Activated CD4-positive, alpha-beta T cell treated with anti-CD3 and anti-CD28 coated beads, Interleukin-2, amount 10 ng/mL, durations not matched to agents 7 days and 5 days (primary cell): Measurements from ENCODE around the gene MUC3A. TPM values are rescaled to one million over a fixed set of nuclear protein-coding genes. Genes with fewer than 3 reads are reported as not detected.
"Not testable (repeated sequence)": the region's sequence is repeated elsewhere in the genome, so short reads cannot be mapped to it uniquely, and the experiment has no call there.

ENCODE experiments used
- CTCF ChIA-PET: fragments of 350-600 bp; sonication (Branson Sonifier 250); formaldehyde crosslinking; loops from one replicate; lab custom pipeline; 2021; ENCODE audit warnings: antibody characterized with exemption; lab: Charles Lee
- POLR2A ChIA-PET: fragments of 350-600 bp; sonication (Branson Sonifier 250); formaldehyde crosslinking; loops from one replicate; lab custom pipeline; 2021; ENCODE audit warnings: antibody characterized with exemption; lab: Charles Lee
- DNase-seq: peaks from one replicate; pipeline ENCODE4 v3.0.0-alpha.2; 2020
- H3K27ac Mint-ChIP-seq: one replicate; pipeline ENCODE4 v1.8.0; 2021; ENCODE audit warnings: mild to moderate bottlenecking, moderate library complexity, mixed read lengths
- H3K27me3 Mint-ChIP-seq: one replicate; pipeline ENCODE4 v1.8.0; 2021; ENCODE audit warnings: mixed read lengths
- H3K36me3 Mint-ChIP-seq: one replicate; pipeline ENCODE4 v1.8.0; 2021; ENCODE audit warnings: low read depth, mixed read lengths
- H3K4me1 Mint-ChIP-seq: one replicate; pipeline ENCODE4 v1.8.0; 2021; ENCODE audit warnings: mixed read lengths
- H3K4me3 Mint-ChIP-seq: one replicate; pipeline ENCODE4 v1.8.0; 2021; ENCODE audit warnings: mild to moderate bottlenecking, moderate library complexity, mixed read lengths
- H3K9me3 Mint-ChIP-seq: one replicate; pipeline ENCODE4 v1.8.0; 2021; ENCODE audit warnings: mixed read lengths
- total RNA-seq, 2 experiments: library from RNA; stranded (reverse); gene quantifications; one replicate each; pipeline ENCODE4 v1.2.3, GENCODE V29; 2021

The MUC3A gene
- total RNA-seq, 2 experiments from 2014 or later = not detected

- H3K4me3 Mint-ChIP-seq = no peak overlapping the region
- ChIA-PET POLR2A (no interaction called here), CTCF (no interaction called here)
- H3K4me1 Mint-ChIP-seq = no peaks in the 10 kb centered on the region
- peaks cover 9% of the 10 kb centered on the region for H3K27me3 Mint-ChIP-seq
- no peaks in the 10 kb centered on the region for H3K9me3 Mint-ChIP-seq
- no peak overlapping the region for H3K27ac Mint-ChIP-seq
- no peaks in the 10 kb centered on the region for H3K36me3 Mint-ChIP-seq
- no peak for DNase-seq
Observed at GRCh38 chr7:100921039-100921438, 28.3 kb upstream of the MUC3A start.

GRCh38 chr7:100923616-100924015 lies 25.7 kb upstream of the MUC3A start:
- CTCF ChIA-PET = not testable (repeated sequence)

GRCh38 chr7:100929808-100930174 lies 19.5 kb upstream of the MUC3A start:
- H3K27me3 Mint-ChIP-seq = peaks cover 3% of the 10 kb centered on the region
- H3K27ac Mint-ChIP-seq = no peak overlapping the region
- H3K36me3 Mint-ChIP-seq = no peaks in the 10 kb centered on the region
- POLR2A ChIA-PET = no interaction called here
- CTCF ChIA-PET = interaction anchor here (0.6 kb wide), 1 partner anchor 297 kb away, joined by 4 read pairs; no protein-coding TSS in a partner anchor
- no peak overlapping the region for H3K4me3 Mint-ChIP-seq
- no peaks in the 10 kb centered on the region for H3K4me1 Mint-ChIP-seq
- no peak for DNase-seq
- no peaks in the 10 kb centered on the region for H3K9me3 Mint-ChIP-seq

More at GRCh38 chr7:100923616-100924015, 25.7 kb upstream of the MUC3A start:
- H3K27me3 Mint-ChIP-seq, H3K4me3 Mint-ChIP-seq, H3K27ac Mint-ChIP-seq, DNase-seq, H3K9me3 Mint-ChIP-seq, H3K36me3 Mint-ChIP-seq, H3K4me1 Mint-ChIP-seq, POLR2A ChIA-PET: not testable (repeated sequence)

- ChIA-PET POLR2A (no interaction called here), CTCF (interaction anchor here (1.0 kb wide), 1 partner anchor 25 kb away, joined by 3 read pairs; no protein-coding TSS in a partner anchor)
- Mint-ChIP-seq H3K4me3 (no peak overlapping the region), H3K36me3 (no peaks in the 10 kb centered on the region), H3K4me1 (no peaks in the 10 kb centered on the region), H3K27me3 (peaks cover 7% of the 10 kb centered on the region), H3K27ac (no peak overlapping the region), H3K9me3 (no peaks in the 10 kb centered on the region)
- DNase-seq = no peak
Observed at GRCh38 chr7:100933734-100934133, 15.6 kb upstream of the MUC3A start.

- H3K27ac Mint-ChIP-seq, H3K36me3 Mint-ChIP-seq, H3K4me1 Mint-ChIP-seq, H3K4me3 Mint-ChIP-seq, H3K9me3 Mint-ChIP-seq, POLR2A ChIA-PET, H3K27me3 Mint-ChIP-seq, DNase-seq: not testable (repeated sequence)
- CTCF ChIA-PET = interaction anchor here (0.7 kb wide), 1 partner anchor 77 kb away, joined by 3 read pairs; no protein-coding TSS in a partner anchor
Observed at GRCh38 chr7:100935381-100935780, 14.0 kb upstream of the MUC3A start.

GRCh38 chr7:100936167-100936566 lies 13.2 kb upstream of the MUC3A start:
- H3K9me3 Mint-ChIP-seq, H3K36me3 Mint-ChIP-seq, DNase-seq, H3K27me3 Mint-ChIP-seq, CTCF ChIA-PET, POLR2A ChIA-PET, H3K4me1 Mint-ChIP-seq, H3K4me3 Mint-ChIP-seq, H3K27ac Mint-ChIP-seq: not testable (repeated sequence)

GRCh38 chr7:100942045-100942774 lies 7.1 kb upstream of the MUC3A start:
- CTCF ChIA-PET = no interaction called here
- peaks cover 10% of the 10 kb centered on the region for H3K27me3 Mint-ChIP-seq
- no peak overlapping the region for H3K4me3 Mint-ChIP-seq
- DNase-seq = no peak
- H3K4me1 Mint-ChIP-seq = no peaks in the 10 kb centered on the region
- no peaks in the 10 kb centered on the region for H3K36me3 Mint-ChIP-seq
- H3K27ac Mint-ChIP-seq = no peak overlapping the region
- peaks cover 13% of the 10 kb centered on the region for H3K9me3 Mint-ChIP-seq
- POLR2A ChIA-PET = no interaction called here

GRCh38 chr7:100943693-100944092 lies 5.6 kb upstream of the MUC3A start:
- CTCF ChIA-PET = interaction anchor here (0.7 to 1.1 kb wide), 2 partner anchors 22 to 28 kb away, joined by 3 to 4 read pairs; no protein-coding TSS in a partner anchor

GRCh38 chr7:100944138-100944537 lies 5.2 kb upstream of the MUC3A start:
- ChIA-PET POLR2A (no interaction called here), CTCF (interaction anchor here (0.7 to 1.1 kb wide), 2 partner anchors 22 to 29 kb away, joined by 3 to 4 read pairs; no protein-coding TSS in a partner anchor)
- Mint-ChIP-seq H3K9me3 (peaks cover 11% of the 10 kb centered on the region), H3K27me3 (peaks cover 12% of the 10 kb centered on the region), H3K4me1 (no peaks in the 10 kb centered on the region), H3K36me3 (no peaks in the 10 kb centered on the region), H3K4me3 (no peak overlapping the region), H3K27ac (no peak overlapping the region)
- no peak for DNase-seq

More at GRCh38 chr7:100943693-100944092, 5.6 kb upstream of the MUC3A start:
- Mint-ChIP-seq H3K4me1 (no peaks in the 10 kb centered on the region), H3K4me3 (no peak overlapping the region), H3K9me3 (peaks cover 13% of the 10 kb centered on the region), H3K36me3 (no peaks in the 10 kb centered on the region), H3K27me3 (peaks cover 10% of the 10 kb centered on the region), H3K27ac (no peak overlapping the region)
- DNase-seq = no peak
- POLR2A ChIA-PET = no interaction called here

GRCh38 chr7:100946111-100946510 lies 3.2 kb upstream of the MUC3A start:
- Mint-ChIP-seq H3K36me3 (no peaks in the 10 kb centered on the region), H3K4me1 (no peaks in the 10 kb centered on the region), H3K9me3 (peaks cover 3% of the 10 kb centered on the region), H3K27ac (no peak overlapping the region), H3K27me3 (peaks cover 19% of the 10 kb centered on the region), H3K4me3 (no peak overlapping the region)
- ChIA-PET CTCF (no interaction called here), POLR2A (no interaction called here)
- no peak for DNase-seq

- POLR2A ChIA-PET = no interaction called here
- Mint-ChIP-seq H3K36me3 (no peaks in the 10 kb centered on the region), H3K4me3 (no peak overlapping the region), H3K9me3 (peaks cover 3% of the 10 kb centered on the region), H3K27me3 (peaks cover 19% of the 10 kb centered on the region), H3K27ac (no peak overlapping the region), H3K4me1 (no peaks in the 10 kb centered on the region)
- CTCF ChIA-PET = interaction anchor here (0.7 kb wide), 1 partner anchor 90 kb away, joined by 3 read pairs; no protein-coding TSS in a partner anchor
- DNase-seq = no peak
Observed at GRCh38 chr7:100946766-100947365, 2.5 kb upstream of the MUC3A start.

- Mint-ChIP-seq H3K36me3 (no peaks in the 10 kb centered on the region), H3K27ac (no peak overlapping the region), H3K4me1 (no peaks in the 10 kb centered on the region), H3K27me3 (peaks cover 14% of the 10 kb centered on the region), H3K9me3 (peaks cover 3% of the 10 kb centered on the region), H3K4me3 (no peak overlapping the region)
- DNase-seq = no peak
- ChIA-PET CTCF (interaction anchor here (0.6 to 0.7 kb wide), 2 partner anchors 89 to 1004 kb away, joined by 3 to 4 read pairs; no protein-coding TSS in a partner anchor), POLR2A (no interaction called here)
Observed at GRCh38 chr7:100947792-100948191, 1.5 kb upstream of the MUC3A start.

GRCh38 chr7:100949933-100950443 lies 654 bp downstream of the MUC3A start:
- H3K4me1 Mint-ChIP-seq = no peaks in the 10 kb centered on the region
- H3K27me3 Mint-ChIP-seq = peaks cover 10% of the 10 kb centered on the region
- ChIA-PET POLR2A (interaction anchor here (0.6 kb wide), 1 partner anchor 1175 kb away, joined by 4 read pairs; no protein-coding TSS in a partner anchor), CTCF (interaction anchor here (0.6 to 1.0 kb wide), 2 partner anchors 11 to 25 kb away, joined by 3 read pairs; no protein-coding TSS in a partner anchor)
- H3K27ac Mint-ChIP-seq = no peak overlapping the region
- H3K9me3 Mint-ChIP-seq = no peaks in the 10 kb centered on the region
- DNase-seq = no peak
- no peaks in the 10 kb centered on the region for H3K36me3 Mint-ChIP-seq
- no peak overlapping the region for H3K4me3 Mint-ChIP-seq
